HG02623 (cell line): ENCODE measurements around the gene LRRC9.
"Not testable (repeated sequence)": the region's sequence is repeated elsewhere in the genome, so short reads cannot be mapped to it uniquely, and the experiment has no call there.

Experiments used
- ATAC-seq: cut with Tn5 transposase; IDR thresholded peaks from one replicate; pipeline ENCODE4 v1.9.1; 2021; ENCODE audit warnings: moderate library complexity; ENCODE audit not compliant: unreplicated experiment

The LRRC9 gene

GRCh38 chr14:60058087-60058486, 138.1 kb downstream of the LRRC9 start:
- ATAC-seq = no peak

DNA sequence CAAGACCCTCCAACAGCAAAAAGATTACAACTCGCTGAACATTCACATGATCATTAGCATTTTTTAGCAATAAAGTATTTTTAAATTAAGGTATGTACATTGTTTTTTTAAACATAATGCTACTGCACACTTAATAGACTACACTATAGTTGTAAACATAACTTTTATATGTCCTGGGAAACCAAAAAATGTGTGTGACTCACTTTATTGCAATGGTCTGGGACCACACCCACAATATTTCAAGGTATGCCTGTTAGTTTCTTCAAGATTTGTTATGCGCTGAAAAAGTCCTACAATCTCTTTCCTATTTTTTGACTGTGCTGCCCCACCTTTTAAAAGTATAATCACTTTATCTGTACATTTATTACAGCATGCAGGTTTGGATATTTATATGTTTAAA, 141.4 kb downstream of the LRRC9 start:
- ATAC-seq = no peak

DNA sequence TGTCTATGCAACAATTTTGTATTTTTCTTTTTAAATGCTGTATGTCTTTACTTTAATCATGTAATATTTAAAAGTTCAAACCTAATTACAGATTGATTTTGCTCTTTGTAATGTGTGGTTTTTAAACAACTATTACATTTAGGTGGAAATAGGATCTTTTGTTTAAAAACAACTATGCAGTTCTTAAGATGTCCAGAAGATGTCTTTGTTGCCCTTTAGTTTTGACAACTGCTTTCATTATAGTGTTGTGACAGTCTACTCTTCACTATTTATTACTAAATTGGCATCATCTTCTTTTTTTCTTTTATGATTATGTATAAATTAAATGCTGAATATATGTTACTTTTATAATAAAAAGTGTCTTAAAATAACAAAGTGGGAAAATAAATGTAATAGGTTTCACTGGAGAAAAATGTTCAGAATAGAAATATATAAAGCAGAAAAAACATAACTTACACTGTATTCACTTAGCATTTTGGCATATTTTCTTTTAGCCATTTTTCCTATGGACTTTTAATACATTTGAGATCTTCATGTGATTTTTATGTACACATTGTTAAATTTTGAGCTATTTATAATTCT, 144.6 kb downstream of the LRRC9 start:
- ATAC-seq = no peak

GRCh38 chr14:60067882-60068281, 147.9 kb downstream of the LRRC9 start:
- no peak for ATAC-seq

- no peak for ATAC-seq
Observed at GRCh38 chr14:60079723-60080122, 159.8 kb downstream of the LRRC9 start.

DNA sequence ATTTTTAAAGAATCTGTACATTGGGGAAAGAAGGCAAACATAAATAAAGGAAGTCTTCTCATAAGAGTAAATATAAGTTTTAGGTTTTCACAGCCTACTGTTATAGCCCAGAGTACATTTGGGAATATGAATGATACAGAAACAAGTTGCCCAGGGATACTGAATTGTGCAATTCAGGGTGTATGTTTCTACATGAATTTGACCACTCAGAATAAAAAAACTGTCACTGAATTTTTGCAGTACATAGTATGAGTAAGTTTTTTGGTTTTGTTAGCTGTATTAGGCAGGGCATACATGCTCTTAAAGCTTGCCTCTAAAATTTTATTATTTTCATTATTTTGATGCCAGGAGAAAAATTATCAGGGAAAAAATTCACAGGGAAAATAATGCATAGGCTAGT, 165.1 kb downstream of the LRRC9 start:
- ATAC-seq = no peak

- ATAC-seq = no peak
Observed at GRCh38 chr14:60085693-60086092, 165.7 kb downstream of the LRRC9 start.

DNA sequence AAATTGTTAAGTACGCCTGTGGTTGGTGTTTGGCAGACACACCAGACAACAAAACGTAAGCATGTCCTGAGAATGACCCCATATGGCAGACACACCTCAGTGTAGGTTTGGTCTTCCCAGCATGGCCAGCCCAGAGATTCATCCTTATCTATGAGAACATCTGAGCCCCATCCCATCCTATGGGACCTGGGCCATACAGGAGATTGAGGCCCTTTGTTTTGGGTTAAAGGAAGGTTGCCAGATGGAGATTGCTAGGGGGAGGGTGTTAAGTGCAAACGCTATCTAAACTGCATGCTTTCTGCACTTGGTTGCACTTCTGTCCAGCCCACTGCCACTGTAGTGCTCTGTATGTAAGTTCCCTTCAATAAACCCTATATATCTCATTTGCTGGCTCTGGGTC, 167.7 kb downstream of the LRRC9 start:
- ATAC-seq = no peak

DNA sequence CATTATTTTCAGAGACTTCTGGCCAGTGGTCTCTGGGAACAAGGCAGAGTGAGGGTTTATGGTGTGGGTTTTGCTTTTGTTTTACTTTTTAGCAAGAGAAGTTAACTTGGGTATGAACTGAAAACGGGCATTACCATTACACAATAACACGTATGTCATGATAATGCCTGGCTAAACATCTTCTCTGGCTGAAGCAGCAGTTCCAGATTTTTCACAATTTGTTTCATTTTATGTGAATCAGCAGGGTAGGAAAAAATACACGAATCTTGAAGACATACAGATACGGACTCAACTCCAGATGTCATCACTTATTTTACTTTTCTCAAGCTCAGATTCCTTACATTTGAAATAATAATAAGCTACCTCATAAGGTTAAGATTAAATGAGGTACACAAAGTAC, 169.3 kb downstream of the LRRC9 start:
- no peak for ATAC-seq

DNA sequence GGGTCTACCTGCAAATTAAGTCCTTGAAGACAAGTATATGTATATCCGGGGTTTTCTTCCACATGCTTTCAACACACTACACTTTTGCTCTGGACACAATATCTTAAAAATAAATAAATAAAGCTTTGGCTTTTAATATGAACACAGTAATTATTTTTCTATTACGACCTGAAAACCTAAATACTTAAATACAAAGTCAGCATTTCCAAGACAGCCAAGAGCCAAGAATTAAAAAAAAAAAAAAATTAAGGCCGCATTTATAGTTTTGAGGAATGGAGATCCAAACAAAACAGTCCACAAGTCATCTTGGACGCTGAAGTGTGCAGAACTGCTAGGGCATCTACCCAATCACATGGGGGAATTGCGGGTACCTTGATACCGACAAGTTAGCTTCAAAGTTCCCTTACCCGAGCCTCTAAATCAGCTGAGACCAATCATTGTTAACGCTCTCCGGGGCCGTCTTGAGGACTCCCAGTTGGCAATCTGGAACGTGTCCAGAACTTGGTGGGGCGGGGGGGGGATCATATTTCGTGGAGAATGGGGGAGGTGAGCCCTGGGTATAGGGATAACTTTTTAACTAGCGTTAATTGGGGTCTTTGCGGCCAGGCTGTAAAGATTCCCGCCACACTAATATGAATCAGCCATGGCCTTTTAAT, 171.0 kb downstream of the LRRC9 start:
- no peak for ATAC-seq

- peak; percentile 96 for ATAC-seq
Observed at GRCh38 chr14:60091550-60092525, 171.9 kb downstream of the LRRC9 start, which contains the start of gene PCNX4. Gene PCNX4, plus strand, starts transcription at chr14:60091923. Its CDS starts 15,716 bp downstream, at chr14:60107639.

DNA sequence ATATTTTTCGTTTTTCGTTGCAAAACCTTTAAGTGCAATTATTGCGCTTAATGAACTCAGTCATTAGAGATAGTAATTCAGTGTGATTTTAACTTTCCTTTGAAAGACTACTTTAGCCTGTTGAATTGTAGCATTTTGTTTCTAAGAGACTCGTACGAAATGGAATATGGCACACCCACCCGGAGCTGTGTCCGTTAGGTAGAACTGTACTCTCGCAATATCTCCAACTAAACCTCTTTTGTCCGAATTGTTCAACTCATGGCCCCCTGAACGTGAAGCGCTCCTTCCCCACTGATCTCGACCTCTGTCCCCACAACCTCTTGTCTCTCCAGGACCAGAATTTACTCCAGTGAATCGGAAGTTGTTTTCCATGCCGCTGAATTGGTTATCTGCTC, 172.6 kb downstream of the LRRC9 start:
- ATAC-seq = no peak

DNA sequence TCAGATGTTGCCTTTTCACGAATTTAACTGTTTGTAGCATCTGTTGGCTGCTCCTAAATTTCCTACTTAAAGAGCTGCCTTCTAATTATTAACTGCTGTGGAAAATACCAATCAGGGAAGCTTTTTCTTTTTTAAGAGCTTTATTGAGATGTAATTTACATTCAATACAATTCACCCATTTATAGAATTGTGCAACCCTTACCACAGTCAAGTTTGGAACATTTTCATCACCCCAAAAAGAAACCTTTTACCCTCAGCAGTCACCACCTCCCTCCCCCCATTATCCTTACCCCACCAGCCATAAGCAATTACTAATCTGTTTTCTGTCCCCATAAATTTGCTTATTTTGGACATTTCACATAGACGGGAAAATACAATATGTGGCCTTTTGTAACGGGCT, 173.1 kb downstream of the LRRC9 start:
- ATAC-seq = no peak

DNA sequence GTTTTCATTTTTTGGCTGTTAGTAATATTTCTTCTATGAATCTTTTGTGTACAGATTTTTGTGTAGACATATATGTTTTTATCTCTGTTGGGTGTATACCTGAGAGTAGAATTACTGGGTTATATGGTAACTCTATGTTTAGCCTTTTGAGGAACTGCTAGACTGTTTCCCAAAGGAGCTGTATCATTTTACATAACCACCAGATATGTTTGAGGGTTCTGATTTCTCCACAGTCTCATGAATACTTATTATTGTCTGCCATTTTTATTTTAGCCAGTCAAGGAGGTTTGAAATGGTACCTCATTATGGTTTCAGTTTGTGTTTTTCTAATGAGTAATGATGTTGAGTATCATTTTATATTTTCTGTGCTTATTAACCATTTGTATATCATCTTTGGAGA, 173.7 kb downstream of the LRRC9 start:
- ATAC-seq = no peak

GRCh38 chr14:60094306-60094897, 174.5 kb downstream of the LRRC9 start:
- no peak for ATAC-seq

GRCh38 chr14:60095231-60095630, 175.3 kb downstream of the LRRC9 start:
- ATAC-seq = no peak

GRCh38 chr14:60095781-60096450, 176.0 kb downstream of the LRRC9 start:
- no peak for ATAC-seq

DNA sequence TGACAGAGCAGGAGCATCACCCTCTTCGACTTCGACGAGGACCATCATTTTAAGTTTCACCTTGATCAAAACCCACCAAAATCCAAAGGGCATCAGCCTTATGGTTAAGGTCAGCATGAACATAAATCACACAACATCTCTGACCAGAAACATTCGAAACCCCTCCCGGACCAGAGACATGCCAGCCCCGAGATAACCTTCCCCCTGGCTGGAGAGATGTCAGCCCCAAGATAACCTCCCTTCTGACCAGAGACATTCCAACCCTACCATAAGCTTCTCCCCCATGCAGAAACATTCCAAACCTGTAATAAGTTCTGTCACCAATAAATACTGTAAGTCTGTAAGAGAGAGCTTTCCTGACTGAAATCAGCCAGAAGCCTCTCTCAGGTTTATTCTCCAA, 178.0 kb downstream of the LRRC9 start:
- no peak for ATAC-seq

DNA sequence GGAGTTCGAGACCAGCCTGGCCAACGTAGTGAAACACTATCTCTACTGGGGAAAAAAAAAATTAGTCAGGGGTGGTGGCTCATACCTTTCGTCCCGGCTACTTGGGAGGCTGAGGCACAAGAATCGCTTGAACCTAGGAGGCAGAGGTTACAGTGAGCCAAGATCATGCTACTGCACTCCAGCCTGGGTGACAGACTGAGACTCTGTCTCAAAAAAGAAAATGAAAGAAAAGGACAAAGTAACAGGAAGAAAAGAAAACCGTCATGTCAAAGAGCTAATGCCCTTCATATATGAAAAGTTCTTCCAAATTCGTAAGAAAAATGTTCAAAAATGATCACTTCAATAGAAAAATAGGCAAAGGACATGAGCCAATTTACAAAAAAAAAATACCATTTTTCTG, 179.9 kb downstream of the LRRC9 start:
- not testable (repeated sequence) for ATAC-seq

GRCh38 chr14:60101786-60102185, 181.8 kb downstream of the LRRC9 start:
- no peak for ATAC-seq

GRCh38 chr14:60102389-60102788, 182.4 kb downstream of the LRRC9 start:
- ATAC-seq = no peak
